ENCODE data around the gene COQ2.
"Not testable (repeated sequence)": the region's sequence is repeated elsewhere in the genome, so short reads cannot be mapped to it uniquely, and the experiment has no call there.

COQ2 gene

GRCh38 chr4:83247415-83248357, 36.9 kb downstream of the COQ2 start:
- no peak for DNase-seq

- DNase-seq = no peak
Measured at GRCh38 chr4:83241132-83241531, 43.5 kb downstream of the COQ2 start.

DNA sequence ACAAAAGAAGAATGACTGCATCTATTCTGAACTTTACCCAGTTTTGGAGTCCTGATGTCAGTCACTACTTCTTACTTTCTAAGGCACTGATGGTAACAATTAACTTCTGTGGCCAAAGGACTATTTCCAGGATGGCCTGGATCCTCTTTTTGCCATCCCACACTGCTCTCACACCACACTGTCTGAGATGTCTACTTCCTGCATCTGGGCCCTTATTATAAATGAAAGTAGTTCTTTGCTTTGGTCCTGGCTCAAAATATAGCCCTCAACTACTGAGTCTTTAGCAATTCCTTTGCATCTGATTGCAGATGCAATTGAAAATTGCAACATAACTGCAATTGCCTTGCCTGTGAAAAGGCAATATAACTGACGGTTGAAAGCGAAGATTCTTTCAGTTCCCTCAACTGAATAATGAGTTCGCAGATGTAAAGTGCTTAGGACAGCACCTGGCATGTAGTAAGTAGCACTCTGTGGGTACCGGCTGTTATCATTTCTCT, 44.2 kb downstream of the COQ2 start:
- DNase-seq = no peak

- no peak for DNase-seq
Measured at GRCh38 chr4:83238393-83239248, 46.0 kb downstream of the COQ2 start.

DNA sequence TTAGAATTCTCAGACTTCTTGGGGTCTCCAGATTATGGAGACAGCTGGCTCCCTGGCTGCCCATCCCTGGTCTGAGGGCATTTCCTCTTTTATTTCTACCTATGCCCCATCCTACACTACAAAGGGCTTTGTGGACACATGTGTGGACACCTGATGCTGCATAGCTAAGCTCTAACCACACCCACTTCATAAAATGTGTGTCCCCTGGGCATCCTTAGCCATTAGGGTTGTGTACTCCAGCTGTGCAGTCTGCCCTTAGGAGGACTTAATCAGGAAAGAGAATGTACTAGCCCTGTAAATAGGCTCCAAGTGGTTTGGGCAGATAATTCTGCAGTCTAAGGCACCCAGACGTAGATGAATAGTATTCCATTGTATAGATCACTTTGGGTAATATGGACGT, 47.0 kb downstream of the COQ2 start:
- DNase-seq = no peak

DNA sequence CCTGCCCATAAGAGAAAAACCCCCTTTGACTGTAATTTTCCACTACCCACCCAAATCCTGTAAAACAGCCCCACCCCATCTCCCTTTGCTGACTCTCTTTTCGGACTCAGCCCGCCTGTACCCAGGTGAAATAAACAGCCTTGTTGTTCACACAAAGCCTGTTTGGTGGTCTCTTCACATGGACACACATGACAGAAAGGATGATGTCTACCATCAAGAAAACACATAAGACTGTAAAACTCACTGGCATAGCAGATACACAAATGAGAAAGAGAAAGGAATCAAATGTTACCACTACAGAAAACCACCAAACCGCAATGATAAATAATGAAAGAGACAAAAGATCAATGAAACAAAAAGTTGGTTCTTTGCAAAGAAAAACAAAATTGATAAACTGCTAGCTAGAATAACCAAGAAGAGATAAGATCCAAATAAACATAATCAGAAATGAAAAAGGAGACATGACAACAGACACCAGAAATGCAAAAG, 48.9 kb downstream of the COQ2 start:
- peak; percentile 66 for DNase-seq

DNA sequence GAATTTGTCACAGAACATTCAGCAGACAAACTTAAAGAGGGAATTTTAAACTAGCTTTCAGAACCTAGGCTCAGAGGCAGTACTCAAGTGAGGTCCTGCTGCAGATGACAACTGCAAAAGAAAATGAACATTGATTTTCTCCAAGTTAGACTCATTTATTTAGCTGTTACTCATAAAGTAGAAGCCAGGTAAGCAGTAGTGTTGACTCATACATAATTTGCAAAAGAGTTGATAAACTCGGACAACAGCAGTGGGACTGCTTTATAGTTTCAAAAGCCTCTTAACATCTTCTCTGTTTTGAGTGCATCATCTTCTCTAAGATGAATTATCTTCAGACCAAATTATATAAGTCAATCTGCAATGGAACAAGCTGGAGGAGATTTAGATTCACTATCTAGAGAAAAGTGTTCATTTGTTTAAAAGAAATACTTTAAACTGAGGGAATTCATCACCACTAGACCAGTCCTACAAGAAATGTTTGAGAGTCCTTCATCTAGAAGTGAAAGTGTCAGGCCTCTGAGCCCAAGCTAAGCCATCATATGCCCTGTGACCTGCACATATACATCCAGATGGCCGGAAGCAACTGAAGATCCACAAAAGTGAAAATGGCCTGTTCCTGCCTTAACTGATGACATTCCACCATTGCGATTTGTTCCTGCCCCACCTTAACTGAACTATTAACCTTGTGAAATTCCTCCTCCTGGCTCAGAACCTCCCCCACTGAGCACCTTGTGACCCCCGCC, 49.5 kb downstream of the COQ2 start:
- no peak for DNase-seq

GRCh38 chr4:83234387-83234786, 50.2 kb downstream of the COQ2 start:
- DNase-seq = not testable (repeated sequence)

GRCh38 chr4:83232082-83232481, 52.5 kb downstream of the COQ2 start:
- no peak for DNase-seq

GRCh38 chr4:83231620-83232076, 53.0 kb downstream of the COQ2 start:
- DNase-seq = peak; percentile 42

DNA sequence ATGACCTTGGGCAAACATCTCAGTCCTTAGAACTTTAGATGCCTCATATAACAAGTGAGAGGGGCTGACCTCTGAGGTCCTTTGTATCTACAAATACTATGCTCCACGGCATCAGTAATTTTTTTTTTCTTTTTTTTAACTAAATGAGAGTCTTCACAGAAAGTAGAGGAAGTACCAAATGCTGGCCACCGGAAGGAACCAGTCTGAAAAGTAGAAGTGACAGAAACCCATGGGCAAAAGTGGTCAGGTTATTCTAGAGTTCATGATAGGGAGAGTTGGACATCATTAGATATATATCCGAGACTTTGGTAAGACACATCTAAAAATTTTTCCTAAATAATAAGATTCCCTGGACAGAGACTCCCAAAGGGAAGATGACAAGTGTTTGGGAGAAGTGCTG, 53.7 kb downstream of the COQ2 start:
- no peak for DNase-seq

- no peak for DNase-seq
Measured at GRCh38 chr4:83229791-83230190, 54.8 kb downstream of the COQ2 start.

DNA sequence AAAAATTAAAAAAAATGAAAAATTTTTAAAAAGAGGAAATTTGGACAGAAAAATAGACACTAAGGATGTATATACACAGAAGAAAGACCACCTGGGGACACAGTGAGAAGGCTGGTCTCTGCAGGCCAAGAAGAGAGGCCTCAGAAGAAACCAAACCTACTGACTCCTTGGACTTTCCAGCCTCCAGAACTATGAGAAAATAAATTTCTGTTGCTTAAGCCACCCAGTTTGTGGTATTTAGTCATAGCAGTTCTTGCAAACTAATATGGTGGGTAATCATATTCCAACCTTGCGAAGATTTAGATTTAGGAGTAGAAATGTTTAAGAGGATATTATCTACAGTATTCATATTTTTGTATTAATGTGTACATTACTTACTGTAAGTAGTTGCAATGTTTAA, 56.4 kb downstream of the COQ2 start:
- no peak for DNase-seq

- DNase-seq = no peak
Measured at GRCh38 chr4:83224502-83225197, 59.9 kb downstream of the COQ2 start.

- no peak for DNase-seq
Measured at GRCh38 chr4:83223781-83224180, 60.8 kb downstream of the COQ2 start.

- no peak for DNase-seq
Measured at GRCh38 chr4:83221897-83222441, 62.6 kb downstream of the COQ2 start.

DNA sequence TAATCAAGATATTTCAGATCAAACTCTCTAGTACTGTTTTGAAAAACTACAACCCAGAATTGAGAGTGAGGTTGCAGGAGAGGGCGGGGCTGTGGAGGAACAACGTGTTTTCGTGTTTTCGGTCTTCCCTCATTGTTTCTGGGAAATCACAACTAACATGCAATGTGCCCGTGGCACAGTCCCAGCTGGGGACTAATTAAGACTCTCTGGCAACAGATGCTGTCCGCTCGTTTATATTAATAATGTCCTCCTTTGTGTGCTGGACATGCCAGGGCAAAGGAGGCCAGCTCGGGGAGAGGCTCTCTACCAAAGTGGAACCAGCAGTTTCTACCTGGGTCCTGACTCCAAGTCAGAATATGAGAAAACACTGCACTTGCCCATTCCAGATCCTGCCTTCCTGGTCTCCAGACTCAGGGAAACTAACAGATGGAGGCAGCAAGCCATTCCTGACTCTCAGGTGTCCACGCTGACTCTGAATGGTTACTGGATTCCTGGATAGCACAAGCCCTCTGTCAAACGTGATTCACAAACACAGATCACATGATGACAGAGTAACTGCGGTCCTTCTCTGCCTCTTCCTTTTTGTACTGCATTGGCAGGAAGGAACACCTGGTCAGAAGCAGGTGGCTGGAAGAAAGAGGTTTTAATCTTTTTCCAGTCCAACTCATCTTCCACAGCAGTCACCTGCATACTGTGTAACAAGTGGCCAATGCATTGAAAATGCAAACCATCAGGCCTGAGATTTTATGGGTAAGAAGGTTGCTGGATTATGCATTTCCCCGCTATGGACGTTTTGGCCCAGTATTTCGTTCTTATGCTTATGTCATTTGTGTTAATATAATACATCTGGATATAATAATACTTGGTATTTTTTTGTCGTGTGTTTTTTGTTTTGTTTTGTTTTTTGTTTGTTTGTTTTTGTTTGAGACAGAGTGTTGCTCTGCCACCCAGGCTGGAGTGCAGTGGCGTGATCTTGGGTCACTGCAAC, 65.0 kb downstream of the COQ2 start:
- peak; percentile 47 for DNase-seq

GRCh38 chr4:83217721-83218522, 66.7 kb downstream of the COQ2 start:
- DNase-seq = peak; percentile 88

GRCh38 chr4:83216959-83217683, 67.5 kb downstream of the COQ2 start:
- DNase-seq = no peak

Data from CD4-positive, alpha-beta T cell treated with Interleukin-17A for 1 hour (primary cell).